ENCODE results near the gene TMEM185B. TPM values are rescaled to one million over a fixed set of nuclear protein-coding genes. Genes with fewer than 3 reads are reported as not detected.

Gene TMEM185B
- total and polyA plus RNA-seq, 2 of the 4 experiments (the other 2 are of a cell fraction): 17.7 to 26.1 TPM

DNA sequence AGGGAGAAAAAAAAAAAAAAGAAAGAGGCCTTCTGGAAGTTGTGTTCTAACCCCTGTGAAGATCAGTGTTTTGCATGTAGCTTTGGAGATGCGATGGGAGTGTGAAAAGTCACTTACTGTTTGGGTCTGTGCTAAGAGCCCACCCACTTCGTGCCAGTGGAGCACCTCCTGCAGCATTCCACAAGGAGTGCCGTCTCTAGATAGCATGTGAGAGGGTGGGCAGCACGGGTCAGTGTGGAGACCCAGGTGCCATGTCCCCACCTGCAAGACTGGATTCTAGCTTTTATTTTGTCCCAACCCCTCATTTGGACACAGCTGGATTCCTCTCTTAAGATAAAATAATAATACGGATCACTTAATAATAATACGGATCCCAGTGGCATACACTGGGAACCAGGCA lies 12.5 kb upstream of the TMEM185B start:
- Histone ChIP-seq H3K18ac (ENCODE audit: low read depth, low read length) (no peak overlapping the region), H3K9me3 (ENCODE audit: control insufficient read depth, insufficient read depth, low read length) (no peaks in the 10 kb centered on the region), H2BK5ac (ENCODE audit: low read depth, low read length, poor library complexity, severe bottlenecking) (no peak overlapping the region), H3K14ac (replicated peaks; ENCODE audit: low read depth, low read length) (no peak overlapping the region), H3K4me1 (ENCODE audit: control insufficient read depth, insufficient read depth, low read length) (peaks cover 20% of the 10 kb centered on the region), H2AK5ac (ENCODE audit: low read depth, low read length) (no peak overlapping the region), H3K27me3 (ENCODE audit: control insufficient read depth, insufficient read depth, low read length) (no peaks in the 10 kb centered on the region), H4K20me1 (ENCODE audit: insufficient read depth, low read length) (no peaks in the 10 kb centered on the region; the same call in 1 of the 2 replicates), H3K79me1 (ENCODE audit: low read depth in 1 of 2, low read length in 2 of 2) (peaks cover 0 to 7% of the 10 kb centered on the region in 2 experiments; a peak in 1 of 4 replicates), H3K9me1 (ENCODE audit: insufficient read depth, low read length) (peaks cover 15% of the 10 kb centered on the region), H2BK15ac (ENCODE audit: low read depth, low read length) (no peak overlapping the region), H3K36me3 (ENCODE audit: control insufficient read depth, insufficient read depth, low read length) (no peaks in the 10 kb centered on the region), H4K5ac (ENCODE audit: low read depth, low read length) (no peak overlapping the region), H3K27ac (ENCODE audit: insufficient read depth, low read length) (no peak overlapping the region), H2AK9ac (replicated peaks; ENCODE audit: low read depth, low read length, poor library complexity) (no peak overlapping the region), H3K9ac (ENCODE audit: low read depth, low read length) (no peak overlapping the region), H3K4me2 (ENCODE audit: low read depth, low read length) (no peak overlapping the region), H3K23ac (ENCODE audit: low read depth, low read length) (no peak overlapping the region), H3K4ac (ENCODE audit: low read depth, low read length) (no peak overlapping the region), H2BK120ac (ENCODE audit: low read depth, low read length) (no peak overlapping the region), H4K8ac (ENCODE audit: low read depth in 2 of 2, low read length in 2 of 2) (no peak overlapping the region), H3K56ac (ENCODE audit: extremely low read depth, insufficient read depth, low read length) (no peak overlapping the region), H2AFZ (replicated peaks; ENCODE audit: low read length, poor library complexity) (no peak overlapping the region), H2BK20ac (ENCODE audit: low read depth, low read length) (no peak overlapping the region), H4K91ac (ENCODE audit: insufficient read depth, low read depth, low read length) (no peak overlapping the region), H3K4me3 (ENCODE audit: insufficient read depth, low read depth, low read length) (no peak overlapping the region)
- TF ChIP-seq RFX5 (IDR thresholded peaks at IDR 0.05; ENCODE audit: low read depth, low read length) (no peak), CEBPB (IDR thresholded peaks at IDR 0.05; ENCODE audit: low read depth, low read length) (no peak), BHLHE40 (IDR thresholded peaks at IDR 0.05; ENCODE audit: low read depth, low read length) (no peak), FOS (IDR thresholded peaks at IDR 0.05; ENCODE audit: low read depth, low read length) (no peak), MAZ (IDR thresholded peaks at IDR 0.05; ENCODE audit: borderline replicate concordance, low read depth, low read length) (no peak), SMC3 (IDR thresholded peaks at IDR 0.05; ENCODE audit: low read depth, low read length) (no peak), POLR2A (IDR thresholded peaks at IDR 0.05; ENCODE audit: low read depth, low read length) (no peak), CHD1 (IDR thresholded peaks at IDR 0.05; ENCODE audit: low read depth, low read length) (no peak), NFE2L2 (IDR thresholded peaks at IDR 0.05; ENCODE audit: low read depth, low read length) (no peak)
- TF ChIP-seq, protein P1, sequence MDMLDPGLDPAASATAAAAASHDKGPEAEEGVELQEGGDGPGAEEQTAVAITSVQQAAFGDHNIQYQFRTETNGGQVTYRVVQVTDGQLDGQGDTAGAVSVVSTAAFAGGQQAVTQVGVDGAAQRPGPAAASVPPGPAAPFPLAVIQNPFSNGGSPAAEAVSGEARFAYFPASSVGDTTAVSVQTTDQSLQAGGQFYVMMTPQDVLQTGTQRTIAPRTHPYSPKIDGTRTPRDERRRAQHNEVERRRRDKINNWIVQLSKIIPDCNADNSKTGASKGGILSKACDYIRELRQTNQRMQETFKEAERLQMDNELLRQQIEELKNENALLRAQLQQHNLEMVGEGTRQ (IDR thresholded peaks at IDR 0.05; ENCODE audit: low read depth, low read length): no peak
- TF ChIP-seq, protein P2, sequence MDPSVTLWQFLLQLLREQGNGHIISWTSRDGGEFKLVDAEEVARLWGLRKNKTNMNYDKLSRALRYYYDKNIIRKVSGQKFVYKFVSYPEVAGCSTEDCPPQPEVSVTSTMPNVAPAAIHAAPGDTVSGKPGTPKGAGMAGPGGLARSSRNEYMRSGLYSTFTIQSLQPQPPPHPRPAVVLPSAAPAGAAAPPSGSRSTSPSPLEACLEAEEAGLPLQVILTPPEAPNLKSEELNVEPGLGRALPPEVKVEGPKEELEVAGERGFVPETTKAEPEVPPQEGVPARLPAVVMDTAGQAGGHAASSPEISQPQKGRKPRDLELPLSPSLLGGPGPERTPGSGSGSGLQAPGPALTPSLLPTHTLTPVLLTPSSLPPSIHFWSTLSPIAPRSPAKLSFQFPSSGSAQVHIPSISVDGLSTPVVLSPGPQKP (IDR thresholded peaks at IDR 0.05; ENCODE audit: borderline replicate concordance, low read depth, low read length): no peak
- TF ChIP-seq, protein P3, sequence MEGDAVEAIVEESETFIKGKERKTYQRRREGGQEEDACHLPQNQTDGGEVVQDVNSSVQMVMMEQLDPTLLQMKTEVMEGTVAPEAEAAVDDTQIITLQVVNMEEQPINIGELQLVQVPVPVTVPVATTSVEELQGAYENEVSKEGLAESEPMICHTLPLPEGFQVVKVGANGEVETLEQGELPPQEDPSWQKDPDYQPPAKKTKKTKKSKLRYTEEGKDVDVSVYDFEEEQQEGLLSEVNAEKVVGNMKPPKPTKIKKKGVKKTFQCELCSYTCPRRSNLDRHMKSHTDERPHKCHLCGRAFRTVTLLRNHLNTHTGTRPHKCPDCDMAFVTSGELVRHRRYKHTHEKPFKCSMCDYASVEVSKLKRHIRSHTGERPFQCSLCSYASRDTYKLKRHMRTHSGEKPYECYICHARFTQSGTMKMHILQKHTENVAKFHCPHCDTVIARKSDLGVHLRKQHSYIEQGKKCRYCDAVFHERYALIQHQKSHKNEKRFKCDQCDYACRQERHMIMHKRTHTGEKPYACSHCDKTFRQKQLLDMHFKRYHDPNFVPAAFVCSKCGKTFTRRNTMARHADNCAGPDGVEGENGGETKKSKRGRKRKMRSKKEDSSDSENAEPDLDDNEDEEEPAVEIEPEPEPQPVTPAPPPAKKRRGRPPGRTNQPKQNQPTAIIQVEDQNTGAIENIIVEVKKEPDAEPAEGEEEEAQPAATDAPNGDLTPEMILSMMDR (conservative IDR thresholded peaks at IDR 0.05; ENCODE audit: low read depth, low read length): no peak
- no CpG with 5 or more reads among the region's 6 CpGs for WGBS, 2 experiments (ENCODE audit: extremely low coverage in 2 of 2, insufficient read length in 1 of 2)
- no peak for ATAC-seq (ENCODE audit: low read depth)
- BruUV-seq (replicated peaks): no TSS peak
- in situ Hi-C loops (cut with MboI; ENCODE audit: low sequenced_read_pairs): loop anchor here (25.0 kb wide), 1 partner anchor 998 kb away; no protein-coding TSS in a partner anchor
- intact Hi-C loops (cut with micrococcal nuclease): no loop called here
- dilution Hi-C loops (cut with HindIII; ENCODE audit: low sequenced_read_pairs, unreplicated experiment): no loop called here
- ChIA-PET CTCF (no interaction called here), POLR2A (ENCODE audit: unreplicated experiment) (no interaction called here)
- DNase-seq: no peak

Data from IMR-90 (cell line).